ENCODE results near the gene TLR9. TPM values are rescaled to one million over a fixed set of nuclear protein-coding genes. Genes with fewer than 3 reads are reported as not detected.
A peak's percentile ranks its signal among the peaks of the same experiment; 100 is the strongest.
"Not testable (repeated sequence)": the region's sequence is repeated elsewhere in the genome, so short reads cannot be mapped to it uniquely, and the experiment has no call there.

The TLR9 gene, protein sequence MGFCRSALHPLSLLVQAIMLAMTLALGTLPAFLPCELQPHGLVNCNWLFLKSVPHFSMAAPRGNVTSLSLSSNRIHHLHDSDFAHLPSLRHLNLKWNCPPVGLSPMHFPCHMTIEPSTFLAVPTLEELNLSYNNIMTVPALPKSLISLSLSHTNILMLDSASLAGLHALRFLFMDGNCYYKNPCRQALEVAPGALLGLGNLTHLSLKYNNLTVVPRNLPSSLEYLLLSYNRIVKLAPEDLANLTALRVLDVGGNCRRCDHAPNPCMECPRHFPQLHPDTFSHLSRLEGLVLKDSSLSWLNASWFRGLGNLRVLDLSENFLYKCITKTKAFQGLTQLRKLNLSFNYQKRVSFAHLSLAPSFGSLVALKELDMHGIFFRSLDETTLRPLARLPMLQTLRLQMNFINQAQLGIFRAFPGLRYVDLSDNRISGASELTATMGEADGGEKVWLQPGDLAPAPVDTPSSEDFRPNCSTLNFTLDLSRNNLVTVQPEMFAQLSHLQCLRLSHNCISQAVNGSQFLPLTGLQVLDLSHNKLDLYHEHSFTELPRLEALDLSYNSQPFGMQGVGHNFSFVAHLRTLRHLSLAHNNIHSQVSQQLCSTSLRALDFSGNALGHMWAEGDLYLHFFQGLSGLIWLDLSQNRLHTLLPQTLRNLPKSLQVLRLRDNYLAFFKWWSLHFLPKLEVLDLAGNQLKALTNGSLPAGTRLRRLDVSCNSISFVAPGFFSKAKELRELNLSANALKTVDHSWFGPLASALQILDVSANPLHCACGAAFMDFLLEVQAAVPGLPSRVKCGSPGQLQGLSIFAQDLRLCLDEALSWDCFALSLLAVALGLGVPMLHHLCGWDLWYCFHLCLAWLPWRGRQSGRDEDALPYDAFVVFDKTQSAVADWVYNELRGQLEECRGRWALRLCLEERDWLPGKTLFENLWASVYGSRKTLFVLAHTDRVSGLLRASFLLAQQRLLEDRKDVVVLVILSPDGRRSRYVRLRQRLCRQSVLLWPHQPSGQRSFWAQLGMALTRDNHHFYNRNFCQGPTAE
- total RNA-seq, result not detected

DNA sequence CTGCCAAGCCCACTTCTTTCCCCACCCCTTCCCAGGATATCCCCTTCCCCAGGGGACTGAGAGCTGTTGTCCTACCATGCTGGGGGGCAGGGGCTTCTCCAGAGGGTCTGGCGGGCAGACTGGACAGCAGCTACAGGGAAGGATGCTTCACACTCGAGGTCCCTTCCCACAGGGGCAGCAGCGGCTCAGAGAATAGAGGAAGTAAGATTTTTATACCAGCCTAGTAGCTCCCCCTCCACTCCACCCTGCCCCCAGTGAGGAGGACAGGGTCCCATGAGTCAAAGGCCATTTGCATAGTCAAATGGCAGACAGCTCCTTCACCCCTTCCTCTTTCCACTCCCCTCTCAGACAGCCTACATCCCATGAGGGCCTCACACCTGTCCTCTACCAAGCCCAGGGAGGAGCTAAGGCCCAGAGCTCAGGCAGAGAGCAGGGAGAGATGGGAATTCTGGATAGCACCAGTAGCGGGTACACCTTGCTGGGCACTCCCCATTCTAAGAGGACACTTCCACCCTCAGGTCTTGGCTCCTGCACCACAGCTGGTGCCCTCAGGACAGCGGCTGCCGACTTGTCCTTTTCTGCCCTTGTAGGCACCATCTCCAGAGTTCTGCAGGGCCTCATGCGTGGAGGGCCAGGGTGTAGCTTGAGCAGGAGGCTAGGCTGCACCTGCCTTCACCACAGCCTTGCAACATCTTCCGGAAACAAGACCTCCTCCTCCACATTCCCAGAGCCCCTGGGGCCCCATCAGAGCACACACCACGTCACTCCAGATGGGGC, at the start of gene TLR9:
Gene TLR9, minus strand, starts transcription at position 194 of the 777 bp plus-strand sequence. Its CDS starts 116 bp downstream, at position 78.
- H3K27ac ChIP-seq, result peak within 1 kb of the TSS in 1 of 4 donors; percentile 34
- peak in 1 of 4 donors; percentile 51 for TF ChIP-seq POLR2A (IDR thresholded peaks at IDR 0.05)
- TF ChIP-seq, protein P1, sequence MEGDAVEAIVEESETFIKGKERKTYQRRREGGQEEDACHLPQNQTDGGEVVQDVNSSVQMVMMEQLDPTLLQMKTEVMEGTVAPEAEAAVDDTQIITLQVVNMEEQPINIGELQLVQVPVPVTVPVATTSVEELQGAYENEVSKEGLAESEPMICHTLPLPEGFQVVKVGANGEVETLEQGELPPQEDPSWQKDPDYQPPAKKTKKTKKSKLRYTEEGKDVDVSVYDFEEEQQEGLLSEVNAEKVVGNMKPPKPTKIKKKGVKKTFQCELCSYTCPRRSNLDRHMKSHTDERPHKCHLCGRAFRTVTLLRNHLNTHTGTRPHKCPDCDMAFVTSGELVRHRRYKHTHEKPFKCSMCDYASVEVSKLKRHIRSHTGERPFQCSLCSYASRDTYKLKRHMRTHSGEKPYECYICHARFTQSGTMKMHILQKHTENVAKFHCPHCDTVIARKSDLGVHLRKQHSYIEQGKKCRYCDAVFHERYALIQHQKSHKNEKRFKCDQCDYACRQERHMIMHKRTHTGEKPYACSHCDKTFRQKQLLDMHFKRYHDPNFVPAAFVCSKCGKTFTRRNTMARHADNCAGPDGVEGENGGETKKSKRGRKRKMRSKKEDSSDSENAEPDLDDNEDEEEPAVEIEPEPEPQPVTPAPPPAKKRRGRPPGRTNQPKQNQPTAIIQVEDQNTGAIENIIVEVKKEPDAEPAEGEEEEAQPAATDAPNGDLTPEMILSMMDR (IDR thresholded peaks at IDR 0.05), result no peak
- 75 to 80% methylated on average over 1 to 6 of the region's 9 CpGs for WGBS, 2 donors
- H3K4me1 ChIP-seq, result peaks cover 5 to 15% (median 7%) of the 10 kb centered on the region in 3 donors
- no peaks in the 10 kb centered on the region for H3K9me3 ChIP-seq
- peaks cover 21 to 35% (median 26%) of the 10 kb centered on the region in 3 donors for H3K36me3 ChIP-seq
- intact Hi-C loops (cut with DNase I), result no loop called here
- no peak for DNase-seq
- no peak within 1 kb of the TSS for H3K4me3 ChIP-seq
- H3K27me3 ChIP-seq, result no peaks in the 10 kb centered on the region

DNA sequence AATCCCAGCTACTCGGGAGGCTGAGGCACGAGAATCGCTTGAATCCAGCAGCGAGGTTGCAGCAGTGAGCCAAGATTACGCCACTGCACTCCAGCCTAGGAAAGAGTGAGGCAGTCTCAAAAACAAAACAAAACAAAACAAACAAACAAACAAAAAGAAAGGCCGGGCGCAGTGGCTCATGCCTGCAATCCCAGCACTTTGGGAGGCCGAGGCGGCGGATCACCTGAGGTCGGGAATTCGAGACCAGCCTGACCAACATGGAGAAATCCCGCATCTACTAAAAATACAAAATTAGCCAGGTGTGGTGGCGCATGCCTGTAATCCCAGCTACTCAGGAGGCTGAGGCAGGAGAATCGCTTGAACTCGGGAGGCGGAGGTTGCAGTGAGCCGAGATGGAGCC, 49.3 kb upstream of the TLR9 start:
- peaks cover 0 to 40% (median 4%) of the 10 kb centered on the region in 3 donors for H3K36me3 ChIP-seq
- not testable (repeated sequence) for DNase-seq, H3K9me3 ChIP-seq, H3K27me3 ChIP-seq
- peak overlapping the region in 1 of 4 donors; percentile 94 for H3K4me3 ChIP-seq
- peaks cover 29 to 87% (median 69%) of the 10 kb centered on the region in 3 donors for H3K4me1 ChIP-seq
- WGBS, 2 donors, result 88 to 90% methylated on average over 18 of the region's 18 CpGs
- peak overlapping the region in 2 of 4 donors; percentile 98 to 99 for H3K27ac ChIP-seq
- intact Hi-C loops (cut with DNase I), result loop anchor here (5.0 kb wide), 1 partner anchor 37 kb away; the partner anchor contains the start of gene TWF2

DNA sequence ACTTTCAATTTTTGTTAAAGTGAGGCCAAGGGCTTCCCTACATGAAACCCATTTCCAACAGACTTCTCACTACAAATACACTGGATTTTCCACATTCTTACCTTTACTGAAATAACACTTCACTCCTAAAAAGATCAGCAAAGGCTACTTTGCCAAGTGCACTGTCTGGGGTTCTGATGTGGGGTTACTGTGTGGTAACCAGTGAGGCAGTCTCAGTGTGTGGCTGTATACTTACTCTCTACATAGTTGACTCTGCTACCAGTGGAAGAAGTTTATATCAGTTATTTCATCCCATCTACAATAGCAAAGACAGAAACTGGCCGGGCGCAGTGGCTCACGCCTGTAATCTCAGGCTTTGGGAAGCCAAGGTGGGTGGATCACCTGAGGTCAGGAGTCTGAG, 47.4 kb upstream of the TLR9 start:
- Histone ChIP-seq H3K4me3 (no peak overlapping the region), H3K4me1 (peaks cover 23 to 97% (median 77%) of the 10 kb centered on the region in 3 donors), H3K27me3 (no peaks in the 10 kb centered on the region), H3K27ac (peak overlapping the region in 1 of 4 donors; percentile 71), H3K9me3 (no peaks in the 10 kb centered on the region), H3K36me3 (peaks cover 0 to 60% (median 13%) of the 10 kb centered on the region in 3 donors)
- intact Hi-C loops (cut with DNase I), result loop anchor here (5.0 kb wide), 1 partner anchor 36 kb away; the partner anchor contains the start of gene TWF2
- 69 to 86% methylated on average over 2 to 3 of the region's 3 CpGs for WGBS, 2 donors
- no peak for TF ChIP-seq POLR2A (IDR thresholded peaks at IDR 0.05)
- TF ChIP-seq, protein P1 (IDR thresholded peaks at IDR 0.05), result no peak
- no peak for DNase-seq

DNA sequence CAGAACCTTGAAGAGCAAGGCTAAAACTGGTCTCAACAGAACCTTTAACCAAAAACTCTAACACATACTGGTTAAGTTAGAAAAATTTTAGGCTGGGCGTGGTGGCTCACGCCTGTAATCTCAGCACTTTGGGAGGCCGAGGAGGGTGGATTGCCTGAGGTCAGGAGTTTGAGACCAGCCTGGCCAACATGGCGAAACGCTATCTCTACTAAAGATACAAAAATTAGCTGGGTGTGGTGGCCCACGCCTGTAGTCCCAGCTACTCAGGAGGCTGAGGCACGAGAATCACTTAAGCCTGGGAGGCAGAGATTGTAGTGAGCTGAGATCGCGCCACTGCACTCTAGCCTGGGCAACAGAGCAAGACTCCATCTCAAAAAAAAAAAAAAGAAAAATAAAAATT, 46.7 kb upstream of the TLR9 start:
- H3K4me3 ChIP-seq, DNase-seq, H3K9me3 ChIP-seq, H3K27me3 ChIP-seq: not testable (repeated sequence)
- H3K4me1 ChIP-seq, result peaks cover 23 to 100% (median 80%) of the 10 kb centered on the region in 3 donors
- H3K27ac ChIP-seq, result peak overlapping the region; percentile 46 to 71 (median 64)
- WGBS, 2 donors, result 73 to 81% methylated on average over 7 to 9 of the region's 9 CpGs
- intact Hi-C loops (cut with DNase I), result loop anchor here (5.0 kb wide), 1 partner anchor 35 kb away; the partner anchor contains the start of gene TWF2
- peaks cover 0 to 66% (median 15%) of the 10 kb centered on the region in 3 donors for H3K36me3 ChIP-seq

DNA sequence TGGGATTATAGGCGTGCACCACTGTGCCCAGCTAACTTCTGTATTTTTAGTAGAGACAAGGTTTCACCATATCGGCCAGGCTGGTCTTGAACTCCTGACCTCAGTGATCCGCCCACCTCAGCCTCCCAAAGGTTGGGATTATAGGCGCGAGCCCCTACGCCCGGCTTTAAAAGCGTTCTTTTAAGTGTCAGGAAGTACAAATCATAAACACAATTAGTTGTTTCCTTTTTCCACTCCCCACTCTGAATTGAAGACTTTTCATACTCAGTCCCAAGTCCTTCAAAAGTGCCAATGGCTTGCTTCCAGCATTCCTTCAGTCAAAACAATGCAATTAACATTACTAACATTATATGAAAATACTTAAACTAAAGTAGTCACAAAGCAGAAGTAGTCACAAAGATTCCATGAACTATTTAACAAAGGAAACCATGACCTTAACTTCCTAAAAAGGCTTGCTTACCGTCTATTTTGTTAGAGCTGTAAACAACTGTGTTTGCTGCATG, 44.9 kb upstream of the TLR9 start:
- peaks cover 0 to 85% (median 29%) of the 10 kb centered on the region in 3 donors for H3K36me3 ChIP-seq

More for the DNA sequence above, 44.9 kb upstream of the TLR9 start:
- Histone ChIP-seq H3K4me1 (peaks cover 9 to 90% (median 62%) of the 10 kb centered on the region in 3 donors), H3K4me3 (peak overlapping the region in 1 of 4 donors; percentile 18), H3K27ac (peak overlapping the region; percentile 46 to 71 (median 64)), H3K27me3 (no peaks in the 10 kb centered on the region), H3K9me3 (no peaks in the 10 kb centered on the region)
- no peak for DNase-seq
- no peak for TF ChIP-seq POLR2A (IDR thresholded peaks at IDR 0.05)
- TF ChIP-seq, protein P1 (IDR thresholded peaks at IDR 0.05), result no peak
- intact Hi-C loops (cut with DNase I), result loop anchor here (5.0 kb wide), 1 partner anchor 33 kb away; the partner anchor contains the start of gene TWF2
- WGBS, 2 donors, result 42 to 66% methylated on average over 8 to 9 of the region's 9 CpGs
